HepG2 (cell line): Measurements from ENCODE around the gene OR2L8.

Source experiments
- EZH2 ChIP-seq: conservative IDR thresholded peaks from 2 replicates; pipeline ENCODE4 v1.6.1; 2012; ENCODE audit warnings: mild to moderate bottlenecking, low read depth, low read length, moderate library complexity
- FOSL2 ChIP-seq: sonication (generic); formaldehyde crosslinking; IDR thresholded peaks from 2 replicates; pipeline ENCODE4 v1.4.0; 2020; ENCODE audit warnings: missing genetic modification reagents
- PCBP2 ChIP-seq: fragments of 200-400 bp; formaldehyde crosslinking; optimal IDR thresholded peaks from 2 replicates; pipeline ENCODE3; 2018; ENCODE audit warnings: low read length, low read depth; ENCODE audit not compliant: poor library complexity, severe bottlenecking
- SP1 ChIP-seq, 2 experiments: fragments of 450-650 bp in 1 of 2; sonication (generic) in 1 of 2; formaldehyde crosslinking in 1 of 2; IDR thresholded peaks; 2 replicates each; pipeline versions ENCODE4 v1.4.0 to v1.6.1; 2016 to 2020; ENCODE audit warnings: missing genetic modification reagents in 1 of 2
- ZFP41 ChIP-seq: sonication (generic); formaldehyde crosslinking; IDR thresholded peaks from 2 replicates; pipeline ENCODE4 v1.4.0; 2020; ENCODE audit warnings: mild to moderate bottlenecking, missing genetic modification reagents, borderline replicate concordance

DNA sequence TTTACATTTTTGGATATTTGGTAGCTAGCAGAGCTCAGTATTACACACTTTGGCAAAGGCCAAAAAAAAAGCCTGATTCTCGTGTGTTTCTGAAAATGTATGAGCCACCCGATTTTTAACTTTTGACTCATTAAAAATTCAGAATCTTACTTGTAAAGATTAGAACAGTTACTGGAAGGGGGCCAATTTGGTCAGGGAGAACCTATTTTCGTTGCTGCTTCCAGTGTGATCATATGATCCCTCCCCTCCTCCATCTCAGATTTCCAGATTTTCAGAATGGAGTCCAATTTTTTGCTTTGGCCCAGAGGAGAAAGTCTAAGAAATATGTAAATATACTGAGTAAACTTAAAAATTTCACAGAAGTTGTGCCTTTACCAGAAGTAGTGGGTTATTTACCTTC, 13.1 kb downstream of the OR2L8 start:
- TF ChIP-seq SP1 (IDR thresholded peaks at IDR 0.05) (no peak), SP1 (CRISPR knock-in tag; IDR thresholded peaks at IDR 0.05) (no peak), ZFP41 (CRISPR knock-in tag) (no peak), EZH2 (no peak), FOSL2 (CRISPR knock-in tag) (no peak), PCBP2 (no peak)
